H1 (cell line): ENCODE results near the gene CAVIN2. TPM values are rescaled to one million over a fixed set of nuclear protein-coding genes. Genes with fewer than 3 reads are reported as not detected.

Experiments
- polyA plus RNA-seq, 7 experiments: library from polyadenylated mRNA; depleted of rRNA in 3 of 7; stranded (reverse) in 5 of 7; unstranded in 2 of 7; fragments of >200 nt in 5 of 7; fragments of 200-250 nt in 2 of 7; gene quantifications; 1 replicate in 5 of 7; 2 replicates in 1 of 7; 4 replicates in 1 of 7; pipeline versions ENCODE4 v1.2.1 to v1.2.3, GENCODE V29; 2011 to 2013; ENCODE audit warnings: missing spikeins in 2 of 7, mixed read lengths in 2 of 7
- total RNA-seq: library from RNA; stranded (reverse); fragmentation: NEBNext Ultra II Directional; extraction: Animal tissue kit (Norgen Biotek cat#: 25700); gene quantifications from 2 replicates; pipeline ENCODE4 v1.2.1, GENCODE V29; 2021

Gene CAVIN2
- total and polyA plus RNA-seq, 2 of the 8 experiments (the other 6 are each of a cell fraction or from before 2014, with no cell fraction given) = 0.03 TPM; not detected in 1

Other genes starting within 250 kb of the CAVIN2 start
- gene NABP1, start 169.0 kb downstream of the CAVIN2 start, total RNA-seq = 4.8 and 5.0 TPM in 2 replicates
- gene NABP1, start 169.0 kb downstream of the CAVIN2 start, polyA plus RNA-seq (2011; rRNA removed) = 0.58 and 0.63 TPM in 2 replicates